ENCODE data around the gene SELENOO.

SELENOO gene

GRCh38 chr22:50259302-50259701, 58.5 kb downstream of the SELENOO start:
- TF ChIP-seq EGR1 (IDR thresholded peaks at IDR 0.05) (no peak), CREB1 (IDR thresholded peaks at IDR 0.05; ENCODE audit: low read depth) (no peak), YY1 (IDR thresholded peaks at IDR 0.05; ENCODE audit: low read depth) (no peak), NFIC (IDR thresholded peaks at IDR 0.05) (no peak), TAF1 (IDR thresholded peaks at IDR 0.05; ENCODE audit: low read depth) (no peak), TCF12 (IDR thresholded peaks at IDR 0.05; ENCODE audit: low read depth) (no peak), EP300 (IDR thresholded peaks at IDR 0.05; ENCODE audit: borderline replicate concordance) (no peak), ZBTB7A (IDR thresholded peaks at IDR 0.05; ENCODE audit: low read depth) (no peak), FOXM1 (IDR thresholded peaks at IDR 0.05; ENCODE audit: borderline replicate concordance, low read depth) (no peak), TEAD4 (IDR thresholded peaks at IDR 0.05) (no peak)
- TF ChIP-seq, protein P1, sequence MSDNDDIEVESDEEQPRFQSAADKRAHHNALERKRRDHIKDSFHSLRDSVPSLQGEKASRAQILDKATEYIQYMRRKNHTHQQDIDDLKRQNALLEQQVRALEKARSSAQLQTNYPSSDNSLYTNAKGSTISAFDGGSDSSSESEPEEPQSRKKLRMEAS (IDR thresholded peaks at IDR 0.05) = no peak
- TF ChIP-seq, protein P2, sequence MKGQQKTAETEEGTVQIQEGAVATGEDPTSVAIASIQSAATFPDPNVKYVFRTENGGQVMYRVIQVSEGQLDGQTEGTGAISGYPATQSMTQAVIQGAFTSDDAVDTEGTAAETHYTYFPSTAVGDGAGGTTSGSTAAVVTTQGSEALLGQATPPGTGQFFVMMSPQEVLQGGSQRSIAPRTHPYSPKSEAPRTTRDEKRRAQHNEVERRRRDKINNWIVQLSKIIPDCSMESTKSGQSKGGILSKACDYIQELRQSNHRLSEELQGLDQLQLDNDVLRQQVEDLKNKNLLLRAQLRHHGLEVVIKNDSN (IDR thresholded peaks at IDR 0.05) = no peak
- TF ChIP-seq, protein P3, sequence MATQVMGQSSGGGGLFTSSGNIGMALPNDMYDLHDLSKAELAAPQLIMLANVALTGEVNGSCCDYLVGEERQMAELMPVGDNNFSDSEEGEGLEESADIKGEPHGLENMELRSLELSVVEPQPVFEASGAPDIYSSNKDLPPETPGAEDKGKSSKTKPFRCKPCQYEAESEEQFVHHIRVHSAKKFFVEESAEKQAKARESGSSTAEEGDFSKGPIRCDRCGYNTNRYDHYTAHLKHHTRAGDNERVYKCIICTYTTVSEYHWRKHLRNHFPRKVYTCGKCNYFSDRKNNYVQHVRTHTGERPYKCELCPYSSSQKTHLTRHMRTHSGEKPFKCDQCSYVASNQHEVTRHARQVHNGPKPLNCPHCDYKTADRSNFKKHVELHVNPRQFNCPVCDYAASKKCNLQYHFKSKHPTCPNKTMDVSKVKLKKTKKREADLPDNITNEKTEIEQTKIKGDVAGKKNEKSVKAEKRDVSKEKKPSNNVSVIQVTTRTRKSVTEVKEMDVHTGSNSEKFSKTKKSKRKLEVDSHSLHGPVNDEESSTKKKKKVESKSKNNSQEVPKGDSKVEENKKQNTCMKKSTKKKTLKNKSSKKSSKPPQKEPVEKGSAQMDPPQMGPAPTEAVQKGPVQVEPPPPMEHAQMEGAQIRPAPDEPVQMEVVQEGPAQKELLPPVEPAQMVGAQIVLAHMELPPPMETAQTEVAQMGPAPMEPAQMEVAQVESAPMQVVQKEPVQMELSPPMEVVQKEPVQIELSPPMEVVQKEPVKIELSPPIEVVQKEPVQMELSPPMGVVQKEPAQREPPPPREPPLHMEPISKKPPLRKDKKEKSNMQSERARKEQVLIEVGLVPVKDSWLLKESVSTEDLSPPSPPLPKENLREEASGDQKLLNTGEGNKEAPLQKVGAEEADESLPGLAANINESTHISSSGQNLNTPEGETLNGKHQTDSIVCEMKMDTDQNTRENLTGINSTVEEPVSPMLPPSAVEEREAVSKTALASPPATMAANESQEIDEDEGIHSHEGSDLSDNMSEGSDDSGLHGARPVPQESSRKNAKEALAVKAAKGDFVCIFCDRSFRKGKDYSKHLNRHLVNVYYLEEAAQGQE (IDR thresholded peaks at IDR 0.05; ENCODE audit: low read depth) = no peak

GRCh38 chr22:50260434-50260800, 59.6 kb downstream of the SELENOO start:
- TF ChIP-seq, protein P1 (IDR thresholded peaks at IDR 0.05) = 0 out of 2 replicates have a peak, but pooled peaks have one; percentile 1
- no peak for TF ChIP-seq TEAD4 (IDR thresholded peaks at IDR 0.05)

GRCh38 chr22:50260801-50261614, 60.2 kb downstream of the SELENOO start:
- TF ChIP-seq, protein P3 (IDR thresholded peaks at IDR 0.05; ENCODE audit: low read depth) = 0 out of 2 replicates have a peak, but pooled peaks have one; percentile 11
- TF ChIP-seq TCF12 (IDR thresholded peaks at IDR 0.05; ENCODE audit: low read depth) (no peak), YY1 (IDR thresholded peaks at IDR 0.05; ENCODE audit: low read depth) (no peak), FOXM1 (IDR thresholded peaks at IDR 0.05; ENCODE audit: borderline replicate concordance, low read depth) (no peak), EP300 (IDR thresholded peaks at IDR 0.05; ENCODE audit: borderline replicate concordance) (no peak), CREB1 (IDR thresholded peaks at IDR 0.05; ENCODE audit: low read depth) (no peak), TAF1 (IDR thresholded peaks at IDR 0.05; ENCODE audit: low read depth) (no peak; the same call in 1 of the 2 replicates), ZBTB7A (IDR thresholded peaks at IDR 0.05; ENCODE audit: low read depth) (peak; percentile 84)
- TF ChIP-seq, protein P2 (IDR thresholded peaks at IDR 0.05) = no peak
- TF ChIP-seq, protein P1 (IDR thresholded peaks at IDR 0.05) = peak; percentile 79

- no peak for TF ChIP-seq FOXM1 (IDR thresholded peaks at IDR 0.05; ENCODE audit: borderline replicate concordance, low read depth)
- TF ChIP-seq, protein P2 (IDR thresholded peaks at IDR 0.05) = peak; percentile 89
Observed at GRCh38 chr22:50261615-50262459, 61.0 kb downstream of the SELENOO start, which contains the start of gene MAPK12. Gene MAPK12, minus strand, starts transcription at chr22:50261683. Its CDS starts 174 bp downstream, at chr22:50261509.

GRCh38 chr22:50262460-50262911, 61.7 kb downstream of the SELENOO start:
- TF ChIP-seq, protein P1 (IDR thresholded peaks at IDR 0.05) = no peak; the same call in 1 of the 2 replicates
- no peak for TF ChIP-seq CEBPB (IDR thresholded peaks at IDR 0.05)
- TF ChIP-seq ZBTB7A (IDR thresholded peaks at IDR 0.05; ENCODE audit: low read depth) = peak; percentile 69
- TF ChIP-seq EP300 (IDR thresholded peaks at IDR 0.05; ENCODE audit: borderline replicate concordance) = no peak
- TF ChIP-seq TCF12 (IDR thresholded peaks at IDR 0.05; ENCODE audit: low read depth) = 0 out of 2 replicates have a peak, but pooled peaks have one; percentile 48
- TF ChIP-seq, protein P2 (IDR thresholded peaks at IDR 0.05) = peak; percentile 24; the same call in 1 of the 2 replicates

Data from Ishikawa (cell line).